ENCODE measurements around the gene MYH14. TPM values are rescaled to one million over a fixed set of nuclear protein-coding genes. Genes with fewer than 3 reads are reported as not detected.
A peak's percentile ranks its signal among the peaks of the same experiment; 100 is the strongest.

MYH14 gene
- total RNA-seq, 2 experiments from 2014 or later, result not detected

GRCh38 chr19:50197348-50197747, 6.1 kb upstream of the MYH14 start:
- intact Hi-C loops (cut with DNase I, micrococcal nuclease), result no loop called here
- Mint-ChIP-seq H3K27me3 (peaks cover 49% of the 10 kb centered on the region), H3K36me3 (ENCODE audit: low read depth) (no peaks in the 10 kb centered on the region), H3K27ac (no peak overlapping the region), H3K4me1 (no peaks in the 10 kb centered on the region), H3K9me3 (ENCODE audit: low read depth) (no peaks in the 10 kb centered on the region), H3K4me3 (no peak overlapping the region)
- CTCF ChIA-PET, result no interaction called here
- DNase-seq (no peak), ATAC-seq (no peak)
- POLR2A ChIA-PET, result no interaction called here

- intact Hi-C loops (cut with DNase I, micrococcal nuclease), result no loop called here
- CTCF ChIA-PET, result no interaction called here
- no peak for ATAC-seq
These were observed 4.8 kb upstream of the MYH14 start for GRCh38 chr19:50198431-50199258.

GRCh38 chr19:50199259-50199555, 4.2 kb upstream of the MYH14 start:
- Mint-ChIP-seq H3K9me3 (ENCODE audit: low read depth) (no peaks in the 10 kb centered on the region), H3K27ac (no peak overlapping the region), H3K36me3 (ENCODE audit: low read depth) (no peaks in the 10 kb centered on the region), H3K4me3 (no peak overlapping the region), H3K4me1 (no peaks in the 10 kb centered on the region), H3K27me3 (peaks cover 46% of the 10 kb centered on the region)
- ATAC-seq (no peak), DNase-seq (no peak)
- intact Hi-C loops (cut with DNase I, micrococcal nuclease), result no loop called here
- ChIA-PET POLR2A (no interaction called here), CTCF (no interaction called here)

More at GRCh38 chr19:50198431-50199258, 4.8 kb upstream of the MYH14 start:
- no peaks in the 10 kb centered on the region for H3K36me3 Mint-ChIP-seq (ENCODE audit: low read depth)
- no peak overlapping the region for H3K27ac Mint-ChIP-seq
- POLR2A ChIA-PET, result no interaction called here
- no peaks in the 10 kb centered on the region for H3K4me1 Mint-ChIP-seq
- H3K27me3 Mint-ChIP-seq, result peaks cover 46% of the 10 kb centered on the region
- no peak overlapping the region for H3K4me3 Mint-ChIP-seq
- no peaks in the 10 kb centered on the region for H3K9me3 Mint-ChIP-seq (ENCODE audit: low read depth)
- DNase-seq, result no peak

- DNase-seq (no peak), ATAC-seq (no peak)
- CTCF ChIA-PET, result no interaction called here
- no peak overlapping the region for H3K4me3 Mint-ChIP-seq
- intact Hi-C loops (cut with DNase I, micrococcal nuclease), result no loop called here
- H3K27ac Mint-ChIP-seq, result no peak overlapping the region
- H3K27me3 Mint-ChIP-seq, result peaks cover 47% of the 10 kb centered on the region
- POLR2A ChIA-PET, result no interaction called here
- H3K36me3 Mint-ChIP-seq (ENCODE audit: low read depth), result no peaks in the 10 kb centered on the region
- H3K9me3 Mint-ChIP-seq (ENCODE audit: low read depth), result no peaks in the 10 kb centered on the region
- H3K4me1 Mint-ChIP-seq, result no peaks in the 10 kb centered on the region
These were observed 1.0 kb upstream of the MYH14 start for GRCh38 chr19:50202386-50202785.

- no peaks in the 10 kb centered on the region for H3K36me3 Mint-ChIP-seq (ENCODE audit: low read depth)
- H3K27me3 Mint-ChIP-seq, result peaks cover 49% of the 10 kb centered on the region
- intact Hi-C loops (cut with DNase I, micrococcal nuclease), result no loop called here
- H3K4me1 Mint-ChIP-seq, result no peaks in the 10 kb centered on the region
- POLR2A ChIA-PET, result no interaction called here
- H3K9me3 Mint-ChIP-seq (ENCODE audit: low read depth), result no peaks in the 10 kb centered on the region
- CTCF ChIA-PET, result no interaction called here
- H3K4me3 Mint-ChIP-seq, result no peak overlapping the region
- H3K27ac Mint-ChIP-seq, result no peak overlapping the region
- DNase-seq (no peak), ATAC-seq (no peak)
These were observed 501 bp upstream of the MYH14 start for GRCh38 chr19:50202962-50203280.

GRCh38 chr19:50204081-50204428, 633 bp downstream of the MYH14 start:
- Mint-ChIP-seq H3K9me3 (ENCODE audit: low read depth) (no peaks in the 10 kb centered on the region), H3K27me3 (peaks cover 43% of the 10 kb centered on the region), H3K36me3 (ENCODE audit: low read depth) (no peaks in the 10 kb centered on the region), H3K27ac (no peak overlapping the region), H3K4me3 (no peak overlapping the region), H3K4me1 (no peaks in the 10 kb centered on the region)
- intact Hi-C loops (cut with DNase I, micrococcal nuclease), result no loop called here
- POLR2A ChIA-PET, result no interaction called here
- ATAC-seq (no peak), DNase-seq (no peak)
- CTCF ChIA-PET, result no interaction called here

GRCh38 chr19:50204811-50205675, 1.6 kb downstream of the MYH14 start:
- intact Hi-C loops (cut with DNase I, micrococcal nuclease), result no loop called here
- ATAC-seq (peak; percentile 44), DNase-seq (peak; percentile 40)
- Mint-ChIP-seq H3K4me3 (no peak overlapping the region), H3K4me1 (no peaks in the 10 kb centered on the region), H3K27me3 (peaks cover 41% of the 10 kb centered on the region), H3K36me3 (ENCODE audit: low read depth) (no peaks in the 10 kb centered on the region), H3K27ac (no peak overlapping the region), H3K9me3 (ENCODE audit: low read depth) (no peaks in the 10 kb centered on the region)
- ChIA-PET CTCF (interaction anchor here (0.6 to 1.2 kb wide), 4 partner anchors 8 to 379 kb away, joined by 3 to 4 read pairs (median 4); no protein-coding TSS in a partner anchor), POLR2A (no interaction called here)

- intact Hi-C loops (cut with DNase I, micrococcal nuclease), result no loop called here
- no peak for ATAC-seq
- no peaks in the 10 kb centered on the region for H3K4me1 Mint-ChIP-seq
- H3K4me3 Mint-ChIP-seq, result no peak overlapping the region
- no peaks in the 10 kb centered on the region for H3K36me3 Mint-ChIP-seq (ENCODE audit: low read depth)
- ChIA-PET POLR2A (no interaction called here), CTCF (interaction anchor here (0.6 to 1.2 kb wide), 2 partner anchors 70 to 378 kb away, joined by 3 to 4 read pairs; no protein-coding TSS in a partner anchor)
- H3K27ac Mint-ChIP-seq, result no peak overlapping the region
- peaks cover 41% of the 10 kb centered on the region for H3K27me3 Mint-ChIP-seq
- H3K9me3 Mint-ChIP-seq (ENCODE audit: low read depth), result no peaks in the 10 kb centered on the region
- no peak for DNase-seq
These were observed 2.3 kb downstream of the MYH14 start for GRCh38 chr19:50205681-50206138.

- Mint-ChIP-seq H3K27me3 (peaks cover 37% of the 10 kb centered on the region), H3K4me1 (no peaks in the 10 kb centered on the region), H3K36me3 (ENCODE audit: low read depth) (no peaks in the 10 kb centered on the region), H3K4me3 (no peak overlapping the region), H3K27ac (no peak overlapping the region), H3K9me3 (ENCODE audit: low read depth) (no peaks in the 10 kb centered on the region)
- intact Hi-C loops (cut with DNase I, micrococcal nuclease), result no loop called here
- ATAC-seq, result no peak
- no peak for DNase-seq
- ChIA-PET CTCF (no interaction called here), POLR2A (no interaction called here)
These were observed 2.8 kb downstream of the MYH14 start for GRCh38 chr19:50206191-50206590.

GRCh38 chr19:50207730-50208129, 4.3 kb downstream of the MYH14 start:
- H3K27ac Mint-ChIP-seq, result no peak overlapping the region
- DNase-seq, result no peak
- no peaks in the 10 kb centered on the region for H3K4me1 Mint-ChIP-seq
- ChIA-PET POLR2A (no interaction called here), CTCF (no interaction called here)
- ATAC-seq, result no peak
- peaks cover 26% of the 10 kb centered on the region for H3K27me3 Mint-ChIP-seq
- intact Hi-C loops (cut with DNase I, micrococcal nuclease), result no loop called here
- peaks cover 4% of the 10 kb centered on the region for H3K9me3 Mint-ChIP-seq (ENCODE audit: low read depth)
- H3K4me3 Mint-ChIP-seq, result no peak overlapping the region
- no peaks in the 10 kb centered on the region for H3K36me3 Mint-ChIP-seq (ENCODE audit: low read depth)

GRCh38 chr19:50209131-50209530, 5.7 kb downstream of the MYH14 start:
- no peak for DNase-seq
- POLR2A ChIA-PET, result no interaction called here
- intact Hi-C loops (cut with DNase I, micrococcal nuclease), result no loop called here
- no peak for ATAC-seq
- CTCF ChIA-PET, result no interaction called here
- H3K27me3 Mint-ChIP-seq, result peaks cover 21% of the 10 kb centered on the region
- H3K4me3 Mint-ChIP-seq, result no peak overlapping the region
- no peaks in the 10 kb centered on the region for H3K4me1 Mint-ChIP-seq
- H3K9me3 Mint-ChIP-seq (ENCODE audit: low read depth), result peaks cover 4% of the 10 kb centered on the region
- no peaks in the 10 kb centered on the region for H3K36me3 Mint-ChIP-seq (ENCODE audit: low read depth)
- H3K27ac Mint-ChIP-seq, result no peak overlapping the region

GRCh38 chr19:50210425-50210824, 7.0 kb downstream of the MYH14 start:
- ChIA-PET CTCF (no interaction called here), POLR2A (no interaction called here)
- no peaks in the 10 kb centered on the region for H3K36me3 Mint-ChIP-seq (ENCODE audit: low read depth)

More at GRCh38 chr19:50210425-50210824, 7.0 kb downstream of the MYH14 start:
- Mint-ChIP-seq H3K4me1 (no peaks in the 10 kb centered on the region), H3K4me3 (no peak overlapping the region), H3K9me3 (ENCODE audit: low read depth) (peaks cover 4% of the 10 kb centered on the region), H3K27ac (no peak overlapping the region), H3K27me3 (peaks cover 14% of the 10 kb centered on the region)
- intact Hi-C loops (cut with DNase I, micrococcal nuclease), result no loop called here
- ATAC-seq (no peak), DNase-seq (no peak)
